Epithelial cell of prostate (primary cell): Measurements from ENCODE around the gene PRCC.

Source experiments
- DNase-seq: peaks from one replicate; pipeline ENCODE4 v3.0.0-alpha.2; 2011; ENCODE audit warnings: low read depth, low spot score
- H3K27ac ChIP-seq: fragments of 450-650 bp; 2 replicates; pipeline ENCODE4 v1.5.1; 2017; ENCODE audit warnings: mild to moderate bottlenecking

Gene PRCC

GRCh38 chr1:156836892-156837291, 69.6 kb downstream of the PRCC start:
- DNase-seq = no peak
- H3K27ac ChIP-seq = no peak overlapping the region

GRCh38 chr1:156838972-156839371, 71.6 kb downstream of the PRCC start:
- no peak for DNase-seq

GRCh38 chr1:156839426-156840109, 72.2 kb downstream of the PRCC start:
- no peak for DNase-seq
- H3K27ac ChIP-seq = no peak overlapping the region

More at GRCh38 chr1:156838972-156839371, 71.6 kb downstream of the PRCC start:
- no peak overlapping the region for H3K27ac ChIP-seq

- no peak for DNase-seq
- no peak overlapping the region for H3K27ac ChIP-seq
Measured at GRCh38 chr1:156840186-156840897, 73.0 kb downstream of the PRCC start.

- DNase-seq = no peak
- no peak overlapping the region for H3K27ac ChIP-seq
Measured at GRCh38 chr1:156840898-156841279, 73.6 kb downstream of the PRCC start.

DNA sequence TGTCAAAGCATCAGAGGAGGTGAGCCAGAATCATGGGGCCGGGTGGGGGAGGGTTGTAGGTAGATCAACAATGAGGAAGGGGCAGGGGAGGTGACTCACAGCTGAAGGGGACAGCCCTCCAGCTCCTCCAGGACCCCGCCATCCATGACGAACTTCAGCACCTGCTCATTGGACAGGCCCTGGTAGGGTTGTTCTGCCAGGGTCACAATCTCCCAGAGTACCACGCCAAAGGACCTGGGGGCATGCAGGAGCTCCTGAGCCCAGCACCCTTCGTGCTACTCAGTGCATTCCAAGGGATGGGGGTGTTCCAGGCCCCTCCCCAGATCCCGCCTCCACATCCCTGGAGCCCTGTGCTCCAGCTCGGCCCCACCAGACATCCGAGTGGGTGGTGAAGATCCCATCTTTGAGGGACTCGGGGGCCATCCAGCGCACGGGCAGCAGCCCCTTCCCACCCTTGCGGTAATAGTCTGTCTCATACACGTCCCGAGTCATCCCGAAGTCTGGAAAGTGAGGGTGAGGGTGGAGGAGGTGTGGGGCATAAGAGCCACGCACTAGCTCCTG, 74.0 kb downstream of the PRCC start:
- no peak for DNase-seq
- no peak overlapping the region for H3K27ac ChIP-seq

DNA sequence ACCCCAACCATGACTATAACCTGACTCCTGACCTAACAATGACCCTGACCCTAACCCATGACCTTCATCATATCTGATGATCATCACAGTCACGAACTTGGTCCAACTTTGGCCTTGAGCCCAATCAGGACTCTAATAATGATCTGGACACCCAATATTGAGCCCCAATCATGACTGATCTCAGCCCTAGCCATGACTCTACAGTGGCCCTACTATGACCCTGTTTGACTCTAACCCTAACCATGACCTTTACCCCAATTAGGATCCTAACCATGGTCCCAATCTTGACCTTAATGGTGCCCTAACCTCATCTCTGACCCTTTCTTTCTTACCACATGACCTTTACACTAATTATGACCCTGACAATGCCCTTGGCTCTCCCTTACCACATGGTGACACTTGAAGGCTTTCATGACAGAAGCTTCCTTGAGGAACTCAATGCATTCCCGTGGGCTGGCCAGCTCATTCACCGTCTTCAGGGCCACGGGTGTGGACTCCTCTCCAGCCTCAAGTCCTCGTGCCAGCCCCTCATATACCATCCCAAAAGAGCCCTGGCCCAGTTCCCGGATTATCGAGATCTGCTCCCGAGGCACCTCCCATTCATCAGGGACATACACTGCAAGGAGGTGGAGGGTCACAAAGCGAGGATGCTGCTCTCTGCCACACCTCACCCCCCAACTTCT, 75.4 kb downstream of the PRCC start:
- no peak for DNase-seq
- H3K27ac ChIP-seq = no peak overlapping the region

GRCh38 chr1:156844102-156844501, 76.8 kb downstream of the PRCC start:
- H3K27ac ChIP-seq = no peak overlapping the region
- DNase-seq = no peak

- DNase-seq = no peak
- no peak overlapping the region for H3K27ac ChIP-seq
Measured at GRCh38 chr1:156844638-156845037, 77.3 kb downstream of the PRCC start.

DNA sequence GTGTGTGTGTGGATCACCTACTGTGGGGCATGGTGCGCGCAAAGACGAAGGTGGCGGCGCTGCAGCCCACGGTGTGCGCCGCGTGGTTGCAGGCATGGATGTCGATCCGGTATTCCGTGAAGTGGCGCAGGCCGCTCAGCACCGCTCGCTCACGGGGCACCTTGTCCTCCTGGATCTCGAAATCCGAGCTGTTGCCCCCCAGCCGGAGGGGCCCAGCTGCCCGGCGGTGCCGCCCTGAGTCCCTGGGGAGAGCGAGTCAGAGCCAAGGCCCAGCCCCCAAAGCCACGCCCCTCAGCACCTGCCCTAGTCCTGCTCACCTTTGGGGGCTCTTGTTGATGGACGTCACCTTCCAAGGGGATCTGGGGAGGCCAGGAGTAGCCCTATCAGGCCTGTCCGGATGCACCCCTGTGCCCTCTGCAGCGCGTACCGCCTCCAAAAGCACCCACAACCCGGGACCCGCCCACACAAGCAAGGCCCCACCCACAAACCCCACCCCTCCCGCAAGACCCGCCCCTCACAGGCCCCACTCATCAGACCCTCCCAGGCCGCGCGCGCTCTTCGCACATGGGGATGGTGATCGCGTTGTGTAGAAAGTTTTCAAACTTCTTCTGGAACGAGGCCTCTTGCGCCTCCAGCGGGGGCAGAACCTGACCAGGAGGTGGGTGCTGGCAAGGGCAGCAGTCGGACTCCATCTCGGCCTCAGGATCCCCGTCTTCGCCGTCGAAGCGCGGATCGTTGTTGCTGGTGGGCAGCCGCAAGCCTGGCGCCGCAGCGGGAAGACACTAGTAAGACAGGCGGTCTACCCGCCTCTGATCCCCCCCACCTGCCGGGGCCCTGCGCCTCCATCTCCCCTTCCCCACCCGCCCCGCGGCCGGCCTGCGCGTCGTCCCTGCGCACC, 78.0 kb downstream of the PRCC start:
- no peak overlapping the region for H3K27ac ChIP-seq
- no peak for DNase-seq

- no peak for DNase-seq
- no peak overlapping the region for H3K27ac ChIP-seq
Measured at GRCh38 chr1:156845953-156846545, 78.7 kb downstream of the PRCC start.

GRCh38 chr1:156846643-156847042, 79.3 kb downstream of the PRCC start:
- no peak overlapping the region for H3K27ac ChIP-seq
- DNase-seq = no peak

- DNase-seq = no peak
- H3K27ac ChIP-seq = no peak overlapping the region
Measured at GRCh38 chr1:156847591-156848460, 80.5 kb downstream of the PRCC start.

- DNase-seq = no peak
- no peak overlapping the region for H3K27ac ChIP-seq
Measured at GRCh38 chr1:156848461-156849150, 81.3 kb downstream of the PRCC start.

- no peak overlapping the region for H3K27ac ChIP-seq
- DNase-seq = no peak
Measured at GRCh38 chr1:156849151-156849496, 81.8 kb downstream of the PRCC start.
